GM12891 (cell line): ENCODE data around the gene SLC17A7.

ENCODE experiments used
- POLR2A ChIP-seq: IDR thresholded peaks from 2 replicates; pipeline ENCODE4 v1.6.1; 2011; ENCODE audit warnings: low read depth, low read length, control low read depth
- SPI1 ChIP-seq: IDR thresholded peaks from 2 replicates; pipeline ENCODE4 v1.6.1; 2011; ENCODE audit warnings: low read depth, low read length, control low read depth

- no peak for TF ChIP-seq POLR2A
- no peak for TF ChIP-seq SPI1
Observed at GRCh38 chr19:49407482-49408015, 33.8 kb downstream of the SLC17A7 start.
